GM12891 (cell line): ENCODE results near the gene RCCD1.

Source experiments
- POLR2A ChIP-seq: IDR thresholded peaks from 2 replicates; pipeline ENCODE4 v1.6.1; 2011; ENCODE audit warnings: low read depth, low read length, control low read depth
- POLR2AphosphoS5 ChIP-seq: IDR thresholded peaks from 2 replicates; pipeline ENCODE4 v1.6.1; 2011; ENCODE audit warnings: low read depth, low read length, control low read depth

- TF ChIP-seq POLR2A (no peak), POLR2AphosphoS5 (no peak)
These were observed 46.5 kb downstream of the RCCD1 start for GRCh38 chr15:91001209-91001608.
